Activated CD4-positive, alpha-beta T cell treated with anti-CD3 and anti-CD28 coated beads for 1 hour (primary cell): ENCODE measurements around the gene SMPDL3B.

ENCODE experiments used
- DNase-seq: peaks from one replicate; pipeline ENCODE4 v3.0.0-alpha.2; 2020

SMPDL3B gene

DNA sequence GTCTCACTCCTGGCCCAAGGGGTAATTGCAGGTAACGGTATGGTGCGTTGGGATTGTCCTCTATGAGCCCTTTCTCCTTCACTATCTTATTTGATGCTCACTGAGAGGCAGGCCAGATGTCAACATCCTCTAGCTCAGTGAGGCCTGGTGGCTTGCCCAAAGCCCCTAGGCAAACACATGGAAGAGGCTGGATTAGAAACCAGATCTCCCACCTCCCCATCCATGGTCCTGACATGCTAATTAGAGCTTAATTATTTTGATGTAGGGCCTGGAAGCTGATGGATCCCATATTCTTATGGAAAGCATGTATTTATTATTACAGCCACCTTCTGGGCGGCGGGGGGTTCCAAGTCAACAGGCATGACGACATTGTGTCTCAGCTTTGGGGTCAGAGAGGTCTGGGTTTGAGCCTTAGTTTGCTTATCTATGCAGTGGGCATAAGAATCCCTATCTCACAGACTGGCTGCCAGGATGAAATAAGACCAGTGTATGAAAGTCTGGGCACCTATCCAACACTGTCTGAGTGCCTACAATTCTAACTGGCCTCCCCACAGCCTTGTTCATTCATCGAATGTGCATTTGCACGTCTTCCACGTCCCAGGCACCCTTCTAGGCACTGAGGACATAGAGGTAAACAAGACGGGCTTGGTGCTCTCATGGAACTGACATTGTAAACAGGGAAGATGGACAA is 6.2 kb downstream of the SMPDL3B start:
- DNase-seq: no peak

DNA sequence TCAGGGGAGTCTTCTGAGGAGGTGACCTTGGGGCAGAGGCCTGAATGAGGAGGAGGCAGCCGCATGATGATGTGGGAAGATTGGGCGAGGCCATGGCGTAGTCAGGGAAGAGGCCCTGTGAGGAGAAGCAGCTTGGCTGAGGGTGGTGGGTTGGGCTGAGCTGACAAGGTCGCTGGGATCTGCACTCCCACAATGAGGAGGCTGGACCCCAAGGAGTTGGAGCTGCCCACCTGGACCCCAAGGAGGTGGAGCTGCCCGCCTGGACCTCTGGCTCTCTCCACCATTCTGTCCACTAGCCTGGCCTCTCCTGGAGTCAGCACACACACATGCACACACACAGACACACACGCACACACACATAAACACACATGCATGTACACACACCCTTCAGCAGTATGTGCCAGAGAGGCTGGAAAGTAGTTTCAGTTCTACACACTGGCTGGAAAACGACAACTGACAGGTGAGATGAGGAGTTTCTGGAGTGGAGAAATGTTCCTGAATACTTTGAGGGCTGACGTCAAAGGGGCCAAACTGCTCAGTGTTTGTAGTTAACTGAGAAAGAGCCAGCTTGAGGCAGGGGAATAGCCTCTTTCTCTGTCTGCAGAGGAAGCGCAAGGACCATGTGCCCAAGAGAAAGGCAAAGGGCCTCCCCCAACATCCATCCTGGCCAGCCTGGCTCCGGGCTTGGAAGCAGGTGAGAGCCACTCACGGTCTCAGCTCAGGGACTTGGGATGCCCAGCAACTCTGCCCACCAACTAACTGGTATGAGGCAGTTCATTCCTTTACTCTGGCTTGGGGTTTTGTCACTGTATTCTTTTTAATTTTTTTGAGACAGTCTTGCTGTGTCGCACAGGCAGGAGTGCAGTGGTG is 7.1 kb downstream of the SMPDL3B start:
- no peak for DNase-seq

GRCh38 chr1:27945020-27945419 is 10.2 kb downstream of the SMPDL3B start:
- no peak for DNase-seq

GRCh38 chr1:27949027-27949426 is 14.2 kb downstream of the SMPDL3B start:
- no peak for DNase-seq

DNA sequence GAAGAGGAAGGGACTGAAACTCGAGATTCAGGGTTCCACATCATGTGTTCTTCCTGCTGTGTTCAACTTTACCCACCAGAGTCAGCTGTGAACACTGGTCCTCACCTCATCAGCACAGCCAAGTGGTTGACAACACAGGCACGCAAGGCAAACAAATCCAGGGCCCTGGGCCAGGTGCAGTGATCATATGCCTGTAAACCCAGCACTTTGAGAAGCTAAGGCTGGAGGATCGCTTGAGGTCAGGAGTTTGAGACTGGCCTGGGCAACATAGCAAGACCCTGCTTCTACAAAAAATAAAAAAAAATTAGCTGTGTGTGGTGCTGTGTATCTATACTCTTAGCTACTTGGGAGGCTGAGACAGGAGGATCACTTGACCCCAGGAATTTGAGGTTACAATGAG is 16.6 kb downstream of the SMPDL3B start:
- no peak for DNase-seq

DNA sequence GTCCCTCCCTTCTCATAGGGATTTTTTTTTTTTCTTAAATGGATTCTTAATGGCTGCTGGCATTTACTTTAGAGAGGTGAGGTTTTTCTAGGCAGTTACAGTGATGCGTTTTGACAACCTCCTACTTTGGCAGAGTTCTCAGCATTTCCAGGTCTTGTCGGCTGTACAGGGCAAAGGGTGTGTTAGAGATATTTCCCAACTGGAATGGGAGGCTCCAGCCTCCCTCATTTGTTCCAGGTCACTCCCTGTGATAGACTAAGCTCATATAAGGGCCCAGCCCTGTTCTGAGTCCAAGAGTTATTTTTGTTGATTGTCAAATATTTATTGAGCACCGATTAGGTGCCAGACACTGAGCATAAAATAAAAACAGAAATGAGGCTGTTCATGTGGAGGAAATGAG is 17.3 kb downstream of the SMPDL3B start:
- DNase-seq: no peak

DNA sequence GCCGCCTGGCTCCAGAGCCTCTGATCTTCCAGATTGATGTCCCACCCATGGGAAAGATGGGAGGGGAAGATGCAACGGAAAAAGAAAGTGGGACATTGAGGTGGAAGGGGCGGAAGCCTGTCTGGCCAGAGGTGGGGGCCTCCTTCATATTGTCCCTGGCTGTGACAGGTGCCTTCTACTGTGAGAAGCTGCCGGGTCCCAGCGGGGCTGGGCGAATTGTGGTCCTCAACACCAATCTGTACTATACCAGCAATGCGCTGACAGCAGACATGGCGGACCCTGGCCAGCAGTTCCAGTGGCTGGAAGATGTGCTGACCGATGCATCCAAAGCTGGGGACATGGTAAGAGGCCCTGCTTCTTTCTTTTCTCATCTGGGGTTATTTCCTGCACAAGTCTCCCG is 19.4 kb downstream of the SMPDL3B start:
- no peak for DNase-seq

- DNase-seq: no peak
Measured at GRCh38 chr1:27955076-27955475, 20.3 kb downstream of the SMPDL3B start.

GRCh38 chr1:27956761-27957160 is 22.0 kb downstream of the SMPDL3B start:
- no peak for DNase-seq

GRCh38 chr1:27957655-27958054 is 22.9 kb downstream of the SMPDL3B start:
- no peak for DNase-seq

GRCh38 chr1:27958513-27958912 is 23.7 kb downstream of the SMPDL3B start:
- no peak for DNase-seq

DNA sequence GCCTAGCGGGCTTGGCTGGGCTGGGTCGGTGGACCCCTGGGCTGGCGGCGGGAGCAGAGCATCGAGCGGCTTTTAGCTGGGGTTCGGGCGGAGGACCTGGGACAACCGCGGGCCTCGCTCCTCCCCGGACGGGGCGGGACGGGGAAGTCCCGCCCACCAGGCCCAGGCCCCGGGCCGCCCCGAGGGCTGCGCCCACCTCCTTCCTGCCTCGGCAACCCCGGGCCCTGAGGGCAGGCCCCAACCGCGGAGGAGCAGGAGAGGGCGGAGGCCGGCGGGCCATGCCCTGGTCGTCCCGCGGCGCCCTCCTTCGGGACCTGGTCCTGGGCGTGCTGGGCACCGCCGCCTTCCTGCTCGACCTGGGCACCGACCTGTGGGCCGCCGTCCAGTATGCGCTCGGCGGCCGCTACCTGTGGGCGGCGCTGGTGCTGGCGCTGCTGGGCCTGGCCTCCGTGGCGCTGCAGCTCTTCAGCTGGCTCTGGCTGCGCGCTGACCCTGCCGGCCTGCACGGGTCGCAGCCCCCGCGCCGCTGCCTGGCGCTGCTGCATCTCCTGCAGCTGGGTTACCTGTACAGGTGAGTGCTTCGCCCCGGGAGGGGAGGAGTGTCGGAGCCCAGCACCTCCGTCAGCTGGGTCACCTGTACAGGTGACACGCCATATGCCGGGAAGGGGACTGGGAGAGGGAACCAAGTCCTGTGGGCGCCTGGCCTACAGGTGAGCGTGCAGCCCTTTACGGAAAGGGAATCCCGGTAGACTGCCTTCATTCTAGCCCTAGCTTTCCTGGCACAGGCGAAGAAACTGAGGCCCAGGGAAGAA is 25.2 kb downstream of the SMPDL3B start, which contains the start of gene XKR8:
Gene XKR8 (plus strand): TSS at position 182 of the 812 bp plus-strand sequence. CDS start 97 bp downstream, at position 279.
- DNase-seq: peak; percentile 72

- DNase-seq: no peak
Measured at GRCh38 chr1:27960762-27961645, 26.2 kb downstream of the SMPDL3B start.

GRCh38 chr1:27961646-27962221 is 26.9 kb downstream of the SMPDL3B start:
- DNase-seq: no peak

GRCh38 chr1:27963393-27963792 is 28.6 kb downstream of the SMPDL3B start:
- no peak for DNase-seq

- no peak for DNase-seq
Measured at GRCh38 chr1:27966402-27967105, 31.8 kb downstream of the SMPDL3B start.

DNA sequence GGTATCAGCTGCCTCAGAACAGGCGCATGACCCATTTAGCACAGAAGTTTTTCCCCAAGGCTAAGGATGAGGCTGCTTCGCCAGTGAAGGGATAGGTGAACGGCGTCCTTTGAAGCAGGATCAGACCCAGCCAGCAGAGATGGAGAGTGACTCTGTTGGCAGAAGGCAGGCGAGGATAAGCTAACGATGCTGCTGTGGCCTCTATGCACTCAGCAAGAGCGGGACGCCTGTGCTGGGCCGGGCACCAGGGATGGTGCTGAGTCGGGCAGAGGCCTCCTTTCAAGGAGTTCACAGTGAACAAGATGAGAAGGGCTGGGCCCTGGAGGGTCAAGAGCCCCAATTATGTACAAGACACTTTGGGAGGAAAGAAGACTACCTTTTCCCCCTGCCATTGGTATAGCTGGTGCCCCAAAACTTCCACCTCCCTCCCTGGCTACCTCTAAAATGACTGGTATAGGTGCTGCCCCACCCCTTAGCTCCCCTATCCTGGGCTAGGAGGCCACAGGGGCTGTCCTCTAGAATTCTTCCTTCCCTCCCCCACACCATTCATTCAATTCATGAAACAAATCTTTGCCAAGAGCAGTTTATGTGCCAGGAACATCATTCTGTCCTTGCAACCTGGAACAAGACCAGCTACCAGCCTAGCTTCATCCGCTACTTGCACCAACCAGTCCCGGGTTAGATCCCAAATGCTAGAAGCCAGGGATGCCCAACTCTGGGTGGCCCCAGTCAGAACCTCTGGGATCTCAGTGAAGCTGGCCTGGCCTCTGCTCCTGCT is 32.5 kb downstream of the SMPDL3B start:
- no peak for DNase-seq

DNA sequence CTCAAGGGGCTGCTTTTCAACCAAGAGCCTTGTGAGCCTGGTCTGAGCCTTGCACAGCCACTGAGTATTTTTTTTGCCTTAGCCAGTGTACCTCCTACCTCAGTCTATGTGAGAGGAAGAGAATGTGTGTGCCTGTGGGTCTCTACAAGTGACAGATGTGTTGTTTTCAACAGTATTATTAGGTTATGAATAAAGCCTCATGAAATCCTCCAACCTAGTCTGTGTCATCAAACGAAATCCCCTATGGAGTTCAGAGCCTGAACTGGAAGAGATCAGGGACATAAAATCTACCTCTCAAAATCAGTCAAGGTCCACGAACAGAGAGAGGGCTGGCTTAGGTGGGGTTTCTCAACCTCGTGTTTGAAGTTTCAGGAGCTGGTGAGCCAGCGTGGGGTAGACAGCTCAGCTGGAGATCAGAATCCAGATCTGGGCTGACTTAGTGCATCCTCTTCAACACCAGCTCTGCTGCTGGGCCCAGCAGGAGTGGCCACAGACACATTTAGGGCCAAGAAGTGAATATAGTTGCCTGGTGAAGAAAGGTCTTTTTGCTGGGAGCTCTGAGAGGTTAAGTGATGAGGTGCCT is 33.2 kb downstream of the SMPDL3B start:
- DNase-seq: no peak

GRCh38 chr1:27968692-27969091 is 33.9 kb downstream of the SMPDL3B start:
- no peak for DNase-seq

GRCh38 chr1:27970401-27970800 is 35.6 kb downstream of the SMPDL3B start:
- DNase-seq: no peak
